PC-3 (cell line): ENCODE measurements around the gene TC2N. TPM values are rescaled to one million over a fixed set of nuclear protein-coding genes. Genes with fewer than 3 reads are reported as not detected.

Source experiments
- ATAC-seq: fragments of 200-7000 bp; cut with Tn5 transposase; 2 replicates; pipeline ENCODE4 v1.9.1; 2020; ENCODE audit warnings: mild to moderate bottlenecking, moderate library complexity
- BruUV-seq: library from RNA; stranded (reverse); fragments of 400-500 nt; replicated peaks from 2 replicates; lab custom pipeline; 2021; lab: Mats Ljungman, UMichigan
- CTCF ChIA-PET: fragments of 300-600 bp; sonication (Branson Sonifier 250); formaldehyde crosslinking; loops from one replicate; lab custom pipeline; 2022; ENCODE audit warnings: antibody characterized with exemption; lab: Charles Lee
- POLR2A ChIA-PET: fragments of 300-600 bp; sonication (Branson Sonifier 250); formaldehyde crosslinking; loops from one replicate; lab custom pipeline; 2022; ENCODE audit warnings: antibody characterized with exemption; ENCODE audit not compliant: unreplicated experiment; lab: Charles Lee
- DNase-seq: peaks from one replicate; pipeline ENCODE4 v3.0.0-alpha.2; 2015
- H2AFZ ChIP-seq: fragments of 300-600 bp; sonication (generic); 2 replicates; pipeline ENCODE4 v1.6.0; 2016; ENCODE audit warnings: antibody characterized with exemption, low read length
- H3F3A ChIP-seq: fragments of 300-600 bp; sonication (generic); one replicate; pipeline ENCODE4 v1.6.0; 2017; ENCODE audit warnings: antibody characterized with exemption, low read length, control low read depth, mild to moderate bottlenecking; ENCODE audit not compliant: unreplicated experiment
- H3K27ac ChIP-seq: fragments of 300-600 bp; sonication (generic); 2 replicates; pipeline ENCODE4 v1.5.1; 2016; ENCODE audit warnings: mild to moderate bottlenecking, low read length
- H3K27me3 ChIP-seq: fragments of 300-600 bp; sonication (generic); 2 replicates; pipeline ENCODE4 v1.6.1; 2016; ENCODE audit warnings: low read length, mixed read lengths
- H3K36me3 ChIP-seq: fragments of 300-600 bp; sonication (generic); 2 replicates; pipeline ENCODE4 v1.6.1; 2016; ENCODE audit warnings: low read depth, mixed run types, low read length, mixed read lengths
- H3K4me1 ChIP-seq: fragments of 300-600 bp; sonication (generic); 2 replicates; pipeline ENCODE4 v1.5.1; 2016; ENCODE audit warnings: low read length; ENCODE audit not compliant: insufficient read depth
- H3K4me2 ChIP-seq: fragments of 300-600 bp; sonication (generic); 2 replicates; pipeline ENCODE4 v1.6.0; 2016; ENCODE audit warnings: low read length
- H3K4me3 ChIP-seq: fragments of 300-600 bp; sonication (generic); 2 replicates; pipeline ENCODE4 v1.5.1; 2016; ENCODE audit warnings: mild to moderate bottlenecking, low read length, mixed read lengths
- H3K79me2 ChIP-seq: fragments of 300-600 bp; sonication (generic); 2 replicates; pipeline ENCODE4 v1.6.1; 2017; ENCODE audit warnings: low read length, mixed read lengths
- H3K9ac ChIP-seq: fragments of 300-600 bp; sonication (generic); 2 replicates; pipeline ENCODE4 v1.6.0; 2016; ENCODE audit warnings: mild to moderate bottlenecking, low read length
- H3K9me2 ChIP-seq: fragments of 300-600 bp; sonication (generic); replicated peaks from 2 replicates; pipeline ENCODE4 v1.6.1; 2016; ENCODE audit warnings: mixed run types, low read length, mixed read lengths
- H3K9me3 ChIP-seq: fragments of 300-600 bp; sonication (generic); 2 replicates; pipeline ENCODE4 v1.6.1; 2016; ENCODE audit warnings: low read length, mixed read lengths
- H4K20me1 ChIP-seq: fragments of 300-600 bp; sonication (generic); 2 replicates; pipeline ENCODE4 v1.6.1; 2016; ENCODE audit warnings: low read length, mixed read lengths
- CTCF ChIP-seq: fragments of 300-600 bp; sonication (generic); conservative IDR thresholded peaks from 2 replicates; pipeline ENCODE4 v1.5.1; 2017; ENCODE audit warnings: antibody characterized with exemption, low read depth, mild to moderate bottlenecking, low read length
- EZH2 ChIP-seq: fragments of 300-600 bp; sonication (generic); IDR thresholded peaks from one replicate; pipeline ENCODE4 v1.6.1; 2017; ENCODE audit warnings: antibody characterized with exemption, mild to moderate bottlenecking, low read length; ENCODE audit not compliant: unreplicated experiment
- EZH2phosphoT487 ChIP-seq: fragments of 300-600 bp; sonication (generic); IDR thresholded peaks from 2 replicates; pipeline ENCODE4 v1.6.1; 2018; ENCODE audit warnings: mild to moderate bottlenecking, antibody characterized with exemption, low read length, borderline replicate concordance
- intact Hi-C: fragments of 100-400 bp; cut with micrococcal nuclease; formaldehyde crosslinking; loops from 2 replicates; pipeline ENCODE4 v1.9.0; 2023
- total RNA-seq: library from RNA; depleted of rRNA; stranded (reverse); fragments of >200 nt; gene quantifications from 2 replicates; pipeline ENCODE4 v1.2.3, GENCODE V29; 2014

The TC2N gene
- total RNA-seq, 1 experiment from 2014 or later = 6.2 TPM

GRCh38 chr14:91843437-91843836 lies 23.9 kb downstream of the TC2N start:
- no peak overlapping the region for H3K9ac ChIP-seq
- H2AFZ ChIP-seq = no peak overlapping the region
- DNase-seq = no peak
- no peaks in the 10 kb centered on the region for H4K20me1 ChIP-seq
- no peaks in the 10 kb centered on the region for H3K4me1 ChIP-seq
- H3K9me2 ChIP-seq = no peaks in the 10 kb centered on the region
- H3F3A ChIP-seq = no peaks in the 10 kb centered on the region
- intact Hi-C loops = no loop called here
- TF ChIP-seq CTCF = no peak
- TF ChIP-seq EZH2 = no peak
- no peak for TF ChIP-seq EZH2phosphoT487
- no peaks in the 10 kb centered on the region for H3K79me2 ChIP-seq
- BruUV-seq = no TSS peak
- POLR2A ChIA-PET = no interaction called here
- ATAC-seq = no peak
- no peaks in the 10 kb centered on the region for H3K36me3 ChIP-seq
- no peaks in the 10 kb centered on the region for H3K9me3 ChIP-seq
- no peak overlapping the region for H3K4me3 ChIP-seq
- no peak overlapping the region for H3K4me2 ChIP-seq
- no peak overlapping the region for H3K27ac ChIP-seq
- CTCF ChIA-PET = no interaction called here
- H3K27me3 ChIP-seq = peaks cover 29% of the 10 kb centered on the region

GRCh38 chr14:91841065-91841464 lies 26.3 kb downstream of the TC2N start:
- no peaks in the 10 kb centered on the region for H3K79me2 ChIP-seq
- H3K9me3 ChIP-seq = no peaks in the 10 kb centered on the region
- H3K4me3 ChIP-seq = no peak overlapping the region
- H3K27ac ChIP-seq = no peak overlapping the region
- H3K36me3 ChIP-seq = no peaks in the 10 kb centered on the region
- POLR2A ChIA-PET = no interaction called here
- TF ChIP-seq EZH2 = no peak
- TF ChIP-seq EZH2phosphoT487 = no peak
- no peak for TF ChIP-seq CTCF
- no peak for ATAC-seq
- no peak overlapping the region for H3K9ac ChIP-seq
- intact Hi-C loops = no loop called here
- no peaks in the 10 kb centered on the region for H3F3A ChIP-seq
- peaks cover 5% of the 10 kb centered on the region; the same call in 1 of the 2 replicates for H3K4me1 ChIP-seq
- no peak overlapping the region for H2AFZ ChIP-seq
- peaks cover 20% of the 10 kb centered on the region for H3K27me3 ChIP-seq
- H4K20me1 ChIP-seq = no peaks in the 10 kb centered on the region
- DNase-seq = no peak
- CTCF ChIA-PET = no interaction called here
- H3K4me2 ChIP-seq = no peak overlapping the region
- no TSS peak for BruUV-seq
- H3K9me2 ChIP-seq = no peaks in the 10 kb centered on the region

- Histone ChIP-seq H3K9me3 (no peaks in the 10 kb centered on the region), H2AFZ (no peak overlapping the region), H3K4me3 (no peak overlapping the region), H3K27me3 (peaks cover 26% of the 10 kb centered on the region), H3K9me2 (no peaks in the 10 kb centered on the region), H3K4me2 (no peak overlapping the region), H3K27ac (no peak overlapping the region), H3K79me2 (no peaks in the 10 kb centered on the region), H3F3A (no peaks in the 10 kb centered on the region), H3K4me1 (peaks cover 5% of the 10 kb centered on the region; the same call in 1 of the 2 replicates), H4K20me1 (no peaks in the 10 kb centered on the region), H3K9ac (no peak overlapping the region), H3K36me3 (no peaks in the 10 kb centered on the region)
- intact Hi-C loops = no loop called here
- TF ChIP-seq EZH2 = no peak
- no peak for TF ChIP-seq CTCF
- no peak for TF ChIP-seq EZH2phosphoT487
- BruUV-seq = no TSS peak
- CTCF ChIA-PET = no interaction called here
- no peak for DNase-seq
- POLR2A ChIA-PET = no interaction called here
- no peak for ATAC-seq
Measured at GRCh38 chr14:91839749-91840148, 27.6 kb downstream of the TC2N start.
